Activated T-cell treated with anti-CD3 and anti-CD28 coated beads, Interleukin-2, amount 50 U/mL, for 1 hour (primary cell): ENCODE measurements around the gene GATA1.
A peak's percentile ranks its signal among the peaks of the same experiment; 100 is the strongest.

Source experiments
- DNase-seq: peaks from one replicate; pipeline ENCODE4 v3.0.0-alpha.2; 2020

GATA1 gene

DNA sequence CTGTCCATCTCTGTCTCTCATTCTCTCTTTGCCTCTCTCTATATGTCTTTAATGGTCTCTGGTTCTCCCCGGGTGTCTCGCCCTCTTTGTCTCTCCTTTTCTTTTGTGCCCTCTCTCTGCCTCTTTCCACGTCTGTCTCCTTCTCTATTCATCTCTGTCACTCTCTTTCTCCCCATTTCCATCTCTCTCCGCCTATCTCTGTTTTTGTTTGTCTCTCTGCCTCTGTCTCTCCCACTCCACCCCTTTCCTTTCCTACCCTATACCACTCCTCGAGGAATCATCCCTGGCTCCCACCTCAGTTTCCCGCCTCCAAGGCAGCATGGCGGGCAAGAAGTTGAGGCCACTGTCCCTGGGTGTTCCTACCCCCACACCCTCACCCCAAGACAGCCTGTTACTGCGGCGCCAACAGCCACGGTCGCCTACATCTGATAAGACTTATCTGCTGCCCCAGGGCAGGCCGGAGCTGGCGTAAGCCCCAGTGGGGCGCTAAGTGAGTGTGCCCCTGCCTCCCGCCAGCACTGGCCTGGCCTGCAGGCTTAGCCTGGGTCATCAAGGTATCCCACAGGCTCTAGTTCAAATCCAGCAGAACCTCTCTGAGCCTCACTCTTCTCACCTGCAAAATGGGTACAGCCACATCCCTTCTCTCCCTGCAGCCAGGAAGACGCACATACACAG is 713 bp upstream of the GATA1 start:
- no peak for DNase-seq

DNA sequence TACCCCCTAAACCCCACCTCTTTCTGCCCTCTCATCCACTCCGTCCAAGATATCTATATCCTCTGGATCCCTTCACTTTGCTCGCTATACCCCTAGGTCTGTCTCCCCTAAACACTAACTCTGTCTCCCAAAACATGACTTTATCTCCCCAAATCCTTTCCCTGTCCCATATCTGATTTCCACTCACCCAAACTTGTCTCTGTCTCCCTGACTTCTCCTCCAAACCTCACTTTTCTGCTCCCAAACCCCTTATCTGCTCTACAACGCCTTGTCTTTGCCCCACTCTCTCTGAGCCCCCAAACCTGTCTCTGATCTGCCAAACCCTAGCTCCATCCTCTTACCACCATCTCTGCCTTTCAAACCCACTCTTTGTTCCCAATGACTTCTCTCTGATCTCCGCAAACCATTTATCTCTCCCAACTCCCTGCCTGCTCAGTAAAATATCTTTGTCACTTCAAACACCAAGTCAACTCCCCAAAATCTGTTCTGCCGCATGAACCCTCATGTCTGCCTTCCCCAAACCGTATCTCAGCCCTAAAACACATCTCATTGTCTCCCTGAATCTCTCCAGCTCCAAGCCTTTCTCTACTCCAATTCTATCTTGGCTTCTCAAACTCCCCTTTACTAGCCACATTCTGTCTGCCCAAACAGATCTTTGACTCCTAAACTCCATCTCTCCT is 575 bp downstream of the GATA1 start:
- no peak for DNase-seq

DNA sequence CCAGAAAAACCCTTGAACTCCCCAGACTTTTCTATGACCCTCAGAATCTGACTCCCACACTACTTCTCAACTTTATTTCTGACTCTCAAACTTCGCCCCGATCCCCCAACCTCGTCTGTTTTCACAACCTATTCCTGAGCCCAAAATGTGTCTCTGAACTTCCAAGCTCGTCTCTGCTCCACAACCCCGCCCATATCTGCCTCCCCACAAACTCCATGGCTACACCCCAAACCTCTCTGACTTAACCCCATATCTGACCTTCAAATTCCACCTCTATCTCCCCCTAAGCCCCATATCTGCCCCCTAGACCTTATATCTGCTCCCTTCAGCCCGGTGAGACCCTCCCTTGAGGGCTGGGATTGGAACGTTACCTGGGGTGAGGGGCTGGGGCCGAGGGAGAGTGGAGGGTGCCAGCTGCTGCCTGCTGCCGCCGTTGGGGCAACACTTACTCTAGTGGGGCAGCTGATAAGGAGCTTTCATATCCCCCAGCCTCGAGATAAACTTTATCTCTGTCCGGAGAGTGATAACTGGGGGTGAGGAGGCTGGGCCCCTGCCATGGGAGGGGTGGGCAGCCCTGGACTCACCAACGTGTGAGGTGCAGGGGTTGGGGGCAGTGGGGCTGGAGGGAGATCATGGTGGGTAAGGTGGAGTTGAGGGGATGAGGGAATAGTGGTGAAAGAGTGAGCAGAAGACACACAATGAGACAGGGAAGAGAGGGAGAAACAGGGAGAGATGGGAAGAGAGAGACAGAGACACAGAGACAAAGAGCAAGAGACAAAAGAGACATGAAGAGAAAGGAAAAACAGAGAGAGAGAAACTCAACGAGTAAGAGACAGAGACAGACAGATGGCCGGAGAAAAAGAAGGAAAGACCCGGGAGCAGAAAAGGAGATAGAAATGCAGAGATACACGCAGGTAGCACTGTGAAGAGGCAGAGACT is 1.4 kb downstream of the GATA1 start:
- no peak for DNase-seq

DNA sequence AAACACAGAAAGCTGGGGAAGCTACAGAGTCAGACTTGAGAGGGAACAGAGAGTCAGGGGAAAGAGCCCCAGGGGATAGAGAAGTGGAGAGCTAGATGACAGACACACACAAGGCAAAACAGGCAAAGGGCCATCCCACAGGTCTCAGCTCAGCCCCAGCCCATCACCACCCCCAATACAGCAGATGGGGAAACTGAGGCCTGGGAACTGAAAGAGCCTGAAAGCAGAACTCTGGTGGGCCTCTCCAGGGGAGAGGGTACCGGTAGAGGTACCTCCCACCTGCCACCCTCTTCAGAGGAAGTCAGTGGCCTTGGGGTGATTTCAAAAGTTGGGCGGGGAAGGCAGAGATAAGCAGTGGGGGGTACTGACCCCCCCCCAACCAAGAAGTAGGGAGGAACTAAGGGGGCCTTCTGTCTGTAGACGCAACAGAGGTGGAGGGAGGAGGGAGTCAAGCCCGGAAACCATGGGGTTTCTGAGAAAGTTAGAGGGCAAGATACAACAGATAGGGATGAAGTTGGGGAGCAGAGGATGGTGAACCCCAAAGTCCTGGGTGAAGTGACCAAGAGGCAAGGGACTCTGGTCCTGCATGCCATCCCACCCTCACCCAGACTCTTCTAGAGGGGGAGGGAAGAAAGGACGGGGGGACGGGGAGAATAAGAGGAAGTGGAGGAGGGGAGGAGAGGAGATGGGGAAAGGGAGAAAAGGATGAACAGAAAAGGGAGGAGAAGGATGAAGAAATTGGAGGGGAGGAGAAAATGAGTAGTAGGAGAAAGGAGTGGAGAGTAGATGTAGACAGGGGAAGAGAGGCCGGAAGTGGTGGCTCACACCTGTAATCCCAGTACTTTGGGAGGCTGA is 3.2 kb downstream of the GATA1 start:
- no peak for DNase-seq

DNA sequence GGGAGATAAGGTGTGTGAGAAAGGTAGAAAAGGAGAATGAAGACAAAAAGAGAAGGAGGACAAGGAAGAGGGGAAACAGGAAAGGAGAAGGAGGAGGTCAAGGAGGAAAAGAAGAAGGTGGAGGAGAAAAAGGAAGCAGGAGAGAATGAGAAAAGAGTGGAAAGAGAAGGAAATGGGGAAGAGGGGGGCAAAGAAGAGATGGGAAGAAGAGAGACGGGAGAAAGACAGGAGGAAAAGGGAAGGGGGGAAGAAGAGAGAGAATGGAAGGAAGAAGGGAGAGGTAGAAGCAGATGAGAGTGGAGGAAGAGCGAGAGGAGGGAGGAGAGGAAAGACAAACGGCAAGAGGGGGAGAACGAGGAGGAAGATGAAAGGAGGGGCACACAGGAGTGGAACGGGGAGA is 4.1 kb downstream of the GATA1 start:
- DNase-seq, result no peak

DNA sequence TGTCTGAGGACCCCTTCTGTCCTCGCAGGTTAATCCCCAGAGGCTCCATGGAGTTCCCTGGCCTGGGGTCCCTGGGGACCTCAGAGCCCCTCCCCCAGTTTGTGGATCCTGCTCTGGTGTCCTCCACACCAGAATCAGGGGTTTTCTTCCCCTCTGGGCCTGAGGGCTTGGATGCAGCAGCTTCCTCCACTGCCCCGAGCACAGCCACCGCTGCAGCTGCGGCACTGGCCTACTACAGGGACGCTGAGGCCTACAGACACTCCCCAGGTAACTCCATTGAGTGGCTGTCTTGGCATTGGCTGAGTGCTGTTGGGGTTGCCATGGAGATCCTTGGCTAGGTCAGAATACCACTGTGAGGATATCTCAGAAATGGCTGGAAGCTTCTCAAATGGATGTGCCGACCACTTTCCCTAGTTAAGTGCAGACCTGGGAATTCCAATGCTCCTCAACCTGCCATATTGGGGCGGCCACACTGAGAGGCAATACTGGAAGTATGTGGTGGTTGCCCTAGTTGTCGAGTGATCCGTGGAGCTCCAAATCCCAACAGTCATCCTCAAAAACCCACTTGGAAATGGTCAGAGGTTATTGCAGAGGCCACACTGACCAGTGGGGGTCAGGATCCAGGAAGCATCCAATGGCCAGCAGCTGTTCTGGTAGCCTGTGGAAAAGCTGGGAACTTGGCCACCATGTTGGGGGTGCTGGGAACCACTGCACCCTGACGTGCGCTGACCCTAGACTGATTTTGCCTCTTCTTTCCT is 4.9 kb downstream of the GATA1 start:
- no peak for DNase-seq

DNA sequence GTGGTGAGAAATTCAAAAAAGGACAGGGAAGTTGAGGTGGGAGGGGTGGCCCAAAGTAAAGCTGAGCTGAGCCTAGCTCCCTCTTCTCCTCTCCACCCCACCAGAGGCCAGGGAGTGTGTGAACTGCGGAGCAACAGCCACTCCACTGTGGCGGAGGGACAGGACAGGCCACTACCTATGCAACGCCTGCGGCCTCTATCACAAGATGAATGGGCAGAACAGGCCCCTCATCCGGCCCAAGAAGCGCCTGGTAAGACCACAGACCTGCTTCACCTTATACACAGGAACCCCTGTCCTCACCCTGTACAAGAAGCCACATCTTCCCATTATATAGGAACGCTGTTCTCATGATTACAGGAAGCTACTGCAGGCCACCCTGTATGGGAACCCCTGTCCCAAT is 5.8 kb downstream of the GATA1 start:
- DNase-seq, result no peak

DNA sequence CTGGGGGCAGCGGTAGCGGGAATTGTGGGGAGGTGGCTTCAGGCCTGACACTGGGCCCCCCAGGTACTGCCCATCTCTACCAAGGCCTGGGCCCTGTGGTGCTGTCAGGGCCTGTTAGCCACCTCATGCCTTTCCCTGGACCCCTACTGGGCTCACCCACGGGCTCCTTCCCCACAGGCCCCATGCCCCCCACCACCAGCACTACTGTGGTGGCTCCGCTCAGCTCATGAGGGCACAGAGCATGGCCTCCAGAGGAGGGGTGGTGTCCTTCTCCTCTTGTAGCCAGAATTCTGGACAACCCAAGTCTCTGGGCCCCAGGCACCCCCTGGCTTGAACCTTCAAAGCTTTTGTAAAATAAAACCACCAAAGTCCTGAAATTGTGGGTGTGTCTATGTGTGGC is 7.5 kb downstream of the GATA1 start:
- DNase-seq, result no peak

DNA sequence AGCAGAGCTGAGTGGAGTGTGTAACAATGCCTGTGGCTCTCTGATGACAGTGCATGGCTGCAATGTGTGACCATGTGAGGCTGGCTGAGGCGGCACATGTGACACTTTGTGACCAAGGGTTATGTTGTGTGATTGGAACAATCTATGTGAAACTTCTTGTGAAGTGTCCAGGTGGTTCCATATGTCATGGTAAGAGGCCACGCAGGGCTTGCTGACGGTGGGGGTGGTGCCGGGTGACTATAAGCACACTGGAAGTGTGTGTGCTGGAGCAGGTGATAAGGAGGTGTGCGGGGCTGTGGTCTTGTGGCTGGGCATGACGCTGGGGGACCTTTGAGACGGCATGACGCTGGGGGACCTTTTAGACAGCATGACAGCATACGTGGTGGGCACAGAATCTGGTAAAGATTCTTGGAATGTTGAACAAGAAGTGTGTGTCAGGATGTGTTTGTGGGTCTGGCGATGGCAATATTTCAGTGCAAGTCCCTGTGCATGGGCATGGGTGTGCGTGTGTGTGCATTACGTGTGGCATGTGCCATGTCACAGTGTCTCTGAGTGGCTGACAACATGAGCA is 8.0 kb downstream of the GATA1 start:
- no peak for DNase-seq

DNA sequence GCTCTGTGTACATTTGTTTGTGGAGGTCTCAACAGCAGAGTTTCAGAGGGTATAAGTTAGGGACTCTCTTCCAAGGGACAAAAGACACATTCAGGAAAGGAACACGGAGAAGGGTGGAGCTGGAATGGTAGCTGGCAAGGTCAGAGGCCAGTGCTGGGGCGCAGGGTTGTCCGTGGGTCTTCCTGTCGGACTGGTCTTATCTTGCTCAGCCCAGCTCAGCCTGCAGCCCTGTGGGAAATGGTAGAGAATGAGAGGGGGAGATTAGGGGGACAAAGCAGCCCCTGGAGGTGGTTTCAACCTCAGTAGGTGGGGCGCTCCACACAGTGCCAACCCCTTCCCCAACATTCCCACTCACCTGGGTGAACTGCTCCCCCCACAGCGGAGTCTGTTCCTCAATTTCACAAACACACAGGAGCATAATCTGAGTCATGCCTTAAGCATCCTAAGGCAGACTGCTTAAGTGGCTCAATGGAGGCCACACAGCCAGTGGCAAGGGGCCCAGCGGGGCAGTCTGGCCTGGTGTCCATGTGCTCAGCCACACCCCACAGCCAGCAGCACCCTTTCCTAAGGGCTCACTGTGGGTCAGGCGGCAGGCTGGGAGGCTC is 8.6 kb downstream of the GATA1 start:
- no peak for DNase-seq

DNA sequence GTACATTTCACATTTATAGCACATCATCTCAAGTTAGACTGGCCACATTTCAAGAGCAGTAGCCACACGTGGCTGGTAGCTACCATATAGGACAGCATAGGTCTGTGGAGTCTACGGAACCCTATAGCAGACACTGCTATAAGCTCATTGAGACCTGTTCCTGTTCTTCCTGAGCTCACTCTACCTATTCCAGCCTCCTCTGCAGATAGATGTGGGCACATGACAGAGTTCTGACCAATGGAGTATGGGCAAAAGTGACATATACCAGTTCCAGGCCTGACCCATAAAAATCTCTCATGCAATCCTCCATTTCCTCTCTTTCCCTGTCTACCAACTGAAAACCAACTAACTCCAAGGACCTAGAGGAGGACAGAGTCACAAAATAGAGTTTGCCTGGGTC is 11.9 kb downstream of the GATA1 start:
- DNase-seq, result no peak

DNA sequence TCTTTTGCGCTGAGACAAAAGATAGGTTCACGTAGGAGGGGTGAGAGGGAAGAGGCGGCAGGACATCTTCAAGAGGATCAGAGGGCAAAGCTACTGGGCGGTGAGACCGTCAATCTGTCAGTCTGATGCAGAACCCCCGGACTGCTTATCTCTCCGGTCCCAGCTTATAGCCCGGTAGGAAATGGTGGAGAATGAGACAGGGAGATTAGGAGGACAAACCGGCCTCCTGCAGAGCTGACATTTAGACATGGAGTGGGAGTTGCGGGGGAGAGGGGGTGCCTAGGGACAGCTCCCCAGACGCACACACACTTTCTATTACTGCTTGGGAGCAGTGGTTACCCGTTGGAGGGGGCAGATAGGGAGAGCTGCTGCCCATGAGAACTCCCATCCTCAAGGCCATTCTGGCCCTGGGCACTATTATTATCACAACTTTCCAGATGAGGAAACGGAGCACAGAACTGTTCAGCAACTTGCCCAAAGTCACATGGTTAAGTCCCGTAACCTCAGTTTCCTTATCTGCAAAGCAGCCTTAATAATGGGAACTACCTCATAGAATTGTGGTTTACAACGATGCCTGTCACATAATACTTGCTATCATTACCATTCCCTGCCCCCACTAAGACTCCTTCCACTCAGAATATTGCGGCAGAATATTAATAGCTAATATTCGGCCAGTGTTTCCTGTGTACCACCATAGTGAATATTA is 14.3 kb downstream of the GATA1 start:
- no peak for DNase-seq

DNA sequence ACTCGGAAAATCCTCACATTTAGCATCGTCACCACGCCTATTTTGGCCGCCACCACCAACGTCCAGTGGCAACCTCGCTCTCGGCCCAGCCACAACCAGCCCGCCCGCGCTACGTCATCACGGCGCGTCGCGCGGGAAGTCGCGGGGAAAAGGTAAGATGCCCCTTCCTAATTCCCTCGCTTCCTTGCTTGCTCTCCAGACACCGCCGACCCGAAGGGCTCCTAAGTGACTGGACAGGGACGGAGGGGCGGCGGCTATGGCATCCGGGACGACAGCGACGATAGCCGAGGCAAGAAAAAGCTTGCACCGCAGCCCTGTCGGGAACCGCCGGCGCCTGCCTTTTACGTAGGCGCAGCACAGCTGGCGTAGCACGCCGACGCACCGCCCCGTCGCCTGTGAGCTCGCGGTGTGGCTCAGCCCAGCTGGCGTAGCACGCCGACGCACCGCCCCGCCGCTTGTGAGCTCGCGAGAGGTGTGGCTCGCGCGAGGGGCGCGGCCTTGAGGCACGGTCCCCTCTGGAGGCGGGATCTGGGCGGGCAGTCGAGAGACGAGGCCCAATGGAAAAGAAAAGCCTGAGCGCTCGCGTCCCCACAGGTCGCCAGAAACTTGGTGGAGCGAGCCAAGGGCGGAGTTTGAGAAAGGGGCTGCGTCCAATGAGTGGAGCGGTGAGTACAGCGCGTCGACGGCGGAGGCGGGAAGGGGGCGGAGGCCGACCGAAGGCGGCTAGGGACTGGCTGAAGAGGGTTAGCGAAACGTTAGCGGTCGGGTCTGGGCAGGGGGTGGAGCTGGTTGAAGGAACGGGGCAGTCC is 15.1 kb downstream of the GATA1 start, which contains the start of gene HDAC6:
HDAC6 (plus strand) TSS at position 788 of the 809 bp plus-strand sequence. CDS start 626 bp downstream, outside the sequence.
- DNase-seq, result peak; percentile 92

DNA sequence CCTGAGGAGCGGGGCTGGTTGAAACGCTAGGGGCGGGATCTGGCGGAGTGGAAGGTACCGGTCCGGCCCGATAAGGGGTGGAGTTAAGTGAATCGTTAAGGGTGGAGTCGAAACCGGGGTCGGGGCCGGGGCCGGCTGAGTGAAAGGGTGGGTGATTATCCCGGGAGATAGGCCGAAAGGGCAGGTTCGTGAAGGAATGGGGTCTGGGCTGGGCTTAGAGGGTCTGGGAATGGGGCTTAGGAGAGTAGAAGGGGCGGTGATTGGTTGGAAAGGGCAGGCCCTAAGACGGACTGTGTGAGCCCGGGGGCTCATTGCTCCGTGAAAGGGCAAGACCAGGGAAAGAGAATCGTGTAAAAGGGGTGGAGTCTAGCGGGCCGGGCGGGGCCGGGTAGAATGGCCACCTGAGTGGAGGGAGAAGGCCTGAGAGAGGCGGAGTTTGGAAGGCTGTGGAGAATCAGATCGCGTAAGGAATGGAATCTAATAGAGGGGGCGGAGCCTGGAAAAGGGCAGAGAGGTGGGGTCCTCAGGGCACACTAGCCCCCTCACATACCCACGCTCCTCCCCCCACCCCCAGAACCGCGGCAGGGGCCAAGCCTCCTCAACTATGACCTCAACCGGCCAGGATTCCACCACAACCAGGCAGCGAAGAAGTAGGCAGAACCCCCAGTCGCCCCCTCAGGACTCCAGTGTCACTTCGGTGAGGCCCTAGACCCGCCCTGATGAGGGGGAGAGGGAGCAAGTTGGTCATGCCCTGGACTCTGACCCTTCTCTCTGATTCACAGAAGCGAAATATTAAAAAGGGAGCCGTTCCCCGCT is 15.9 kb downstream of the GATA1 start:
- no peak for DNase-seq

DNA sequence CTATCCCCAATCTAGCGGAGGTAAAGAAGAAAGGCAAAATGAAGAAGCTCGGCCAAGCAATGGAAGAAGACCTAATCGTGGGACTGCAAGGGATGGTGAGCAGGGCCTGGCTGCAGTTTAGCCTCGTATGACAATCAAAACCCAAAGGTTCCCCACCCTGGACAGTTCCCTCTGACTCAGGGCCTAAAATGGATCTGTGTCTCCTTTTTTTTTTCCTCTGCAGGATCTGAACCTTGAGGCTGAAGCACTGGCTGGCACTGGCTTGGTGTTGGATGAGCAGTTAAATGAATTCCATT is 16.5 kb downstream of the GATA1 start:
- DNase-seq, result no peak

DNA sequence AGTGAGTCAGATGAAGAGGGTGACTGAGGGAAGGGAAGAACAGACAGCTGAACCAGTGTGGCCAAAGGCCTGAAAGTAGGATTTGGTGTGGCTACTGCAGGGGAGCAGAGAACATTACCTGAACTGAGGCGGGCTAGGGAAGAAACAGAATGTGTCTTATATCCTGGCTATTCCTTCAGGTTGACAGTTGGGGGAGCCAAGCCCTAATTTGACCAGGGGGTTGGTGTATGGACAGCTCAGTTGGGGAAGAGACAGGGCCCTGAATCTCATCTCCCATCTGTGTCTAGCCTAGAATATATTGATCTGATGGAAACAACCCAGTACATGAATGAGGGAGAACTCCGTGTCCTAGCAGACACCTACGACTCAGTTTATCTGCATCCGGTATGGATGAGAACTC is 19.7 kb downstream of the GATA1 start:
- DNase-seq, result no peak

DNA sequence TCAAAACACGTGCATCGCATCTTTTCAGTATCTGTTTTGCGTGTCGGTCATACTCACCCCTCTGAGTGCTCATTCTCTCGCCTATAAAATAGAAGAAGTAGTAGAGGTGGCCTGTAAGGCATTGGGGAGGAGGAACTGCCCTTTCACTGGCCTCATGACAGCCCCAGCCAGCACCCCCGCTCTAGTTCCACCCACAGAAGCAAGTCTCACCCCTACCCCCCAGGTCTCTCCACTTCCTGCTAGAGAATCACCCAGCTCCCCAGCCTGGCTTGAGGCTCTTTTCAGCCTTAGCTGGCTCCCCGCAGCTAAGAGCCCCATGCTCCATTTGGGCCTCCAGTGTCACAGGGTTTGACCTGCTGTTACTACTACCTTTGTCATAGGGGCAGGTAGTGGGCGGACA is 27.3 kb downstream of the GATA1 start:
- DNase-seq, result peak; percentile 2

DNA sequence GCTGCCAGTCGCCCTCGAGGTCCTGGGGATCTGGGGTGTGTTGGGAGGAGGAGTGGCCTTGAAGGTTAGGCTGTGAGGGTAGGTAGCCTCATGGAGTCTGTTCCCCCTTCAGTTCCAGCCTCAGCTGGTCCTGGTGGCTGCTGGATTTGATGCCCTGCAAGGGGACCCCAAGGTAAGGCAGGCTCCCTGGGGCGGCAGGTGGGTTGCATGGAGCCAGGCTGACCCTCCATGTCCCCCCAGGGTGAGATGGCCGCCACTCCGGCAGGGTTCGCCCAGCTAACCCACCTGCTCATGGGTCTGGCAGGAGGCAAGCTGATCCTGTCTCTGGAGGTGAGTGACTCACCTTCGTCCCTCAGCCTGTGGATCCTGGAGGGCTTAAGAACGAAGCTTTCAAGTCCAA is 28.3 kb downstream of the GATA1 start:
- no peak for DNase-seq

DNA sequence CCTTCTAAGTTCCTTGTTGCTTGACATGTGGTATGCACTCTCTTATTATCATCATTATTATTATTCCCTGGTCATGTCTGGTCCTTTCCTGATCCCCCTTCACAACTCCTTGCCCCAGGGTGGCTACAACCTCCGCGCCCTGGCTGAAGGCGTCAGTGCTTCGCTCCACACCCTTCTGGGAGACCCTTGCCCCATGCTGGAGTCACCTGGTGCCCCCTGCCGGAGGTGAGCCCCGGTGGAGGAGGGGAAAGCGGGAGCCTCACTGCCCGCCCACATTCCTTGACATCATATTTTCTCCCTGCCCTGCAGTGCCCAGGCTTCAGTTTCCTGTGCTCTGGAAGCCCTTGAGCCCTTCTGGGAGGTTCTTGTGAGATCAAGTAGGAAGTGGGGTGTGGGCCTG is 28.9 kb downstream of the GATA1 start:
- peak; percentile 11 for DNase-seq
